HepG2 (cell line): Measurements from ENCODE around the gene PAPPA. TPM values are rescaled to one million over a fixed set of nuclear protein-coding genes. Genes with fewer than 3 reads are reported as not detected.

Experiments used
- ATAC-seq: fragments of 200-7000 bp; cut with Tn5 transposase; 3 replicates; pipeline ENCODE4 v1.9.1; 2020; ENCODE audit warnings: mild to moderate bottlenecking, moderate library complexity
- BruUV-seq: library from RNA; stranded (reverse); fragments of 400-500 nt; replicated peaks from 2 replicates; lab custom pipeline; 2021; lab: Mats Ljungman, UMichigan
- CTCF ChIA-PET: fragments of 300-600 bp; formaldehyde crosslinking; extraction: SDS; loops from one replicate; lab custom pipeline; 2021; ENCODE audit warnings: low total read pairs, inconsistent platforms, low intra/inter-chr PET ratio; lab: Yijun Ruan, JAX
- POLR2A ChIA-PET: fragments of 350-600 bp; sonication (Branson Sonifier 250); formaldehyde crosslinking; loops from one replicate; lab custom pipeline; 2020; ENCODE audit warnings: antibody characterized with exemption, inconsistent platforms; lab: Yijun Ruan, JAX
- DNase-seq: peaks from one replicate; pipeline ENCODE4 v3.0.0-alpha.2; 2015; ENCODE audit warnings: low spot score
- FAIRE-seq: peaks from 3 replicates; lab custom pipeline; 2011; peaks lifted over from hg19 to GRCh38; lab: Jason Lieb, UNC
- H2AFZ ChIP-seq: one replicate; pipeline ENCODE4 v1.6.1; 2011; ENCODE audit warnings: low read length, inconsistent platforms
- H3K27ac ChIP-seq: fragments of 300-600 bp; 3 replicates; pipeline ENCODE4 v1.8.0; 2011; ENCODE audit warnings: mixed run types, mild to moderate bottlenecking, mixed read lengths, low read length, inconsistent platforms; ENCODE audit not compliant: insufficient read depth; ENCODE audit errors: extremely low read length
- H3K27me3 ChIP-seq, 2 experiments: fragments of 200-600 bp in 1 of 2; 2 replicates in 1 of 2; 3 replicates in 1 of 2; pipeline versions ENCODE4 v1.6.0 to v1.8.0; 2011; ENCODE audit warnings: low read length in 2 of 2, mild to moderate bottlenecking in 2 of 2, moderate library complexity in 2 of 2, inconsistent platforms in 1 of 2; ENCODE audit not compliant: insufficient read depth in 2 of 2, control insufficient read depth in 1 of 2
- H3K36me3 ChIP-seq, 2 experiments: fragments of 200-600 bp in 1 of 2; replicated peaks in 1 of 2; 2 replicates in 1 of 2; 3 replicates in 1 of 2; pipeline versions ENCODE4 v1.5.1 to v1.8.0; 2011; ENCODE audit warnings: low read length in 2 of 2, inconsistent platforms in 1 of 2; ENCODE audit not compliant: insufficient read depth in 2 of 2, control insufficient read depth in 1 of 2
- H3K4me1 ChIP-seq: 2 replicates; pipeline ENCODE4 v1.5.1; 2012; ENCODE audit warnings: low read length, inconsistent platforms; ENCODE audit not compliant: insufficient read depth
- H3K4me2 ChIP-seq: 2 replicates; pipeline ENCODE4 v1.6.0; 2011; ENCODE audit warnings: low read depth, low read length, inconsistent platforms
- H3K4me3 ChIP-seq, 3 experiments: fragments of 200-600 bp in 1 of 3; sonication (generic), shearing (Covaris generic) in 1 of 3; replicated peaks in 1 of 3; 2 replicates each; pipeline ENCODE4 v1.5.1; 2011 to 2016; ENCODE audit warnings: low read length in 3 of 3, inconsistent platforms in 2 of 3, low read depth in 2 of 3, mild to moderate bottlenecking in 2 of 3, control low read depth in 1 of 3, mixed read lengths in 1 of 3; ENCODE audit not compliant: insufficient read depth in 1 of 3
- H3K79me2 ChIP-seq: one replicate; pipeline ENCODE4 v1.6.1; 2011; ENCODE audit warnings: low read length, inconsistent platforms; ENCODE audit not compliant: insufficient read depth
- H3K9ac ChIP-seq: 2 replicates; pipeline ENCODE4 v1.6.0; 2011; ENCODE audit warnings: mild to moderate bottlenecking, low read depth, low read length, inconsistent platforms; ENCODE audit not compliant: insufficient read depth
- H3K9me3 ChIP-seq: 2 replicates; pipeline ENCODE4 v1.5.1; 2012; ENCODE audit warnings: mild to moderate bottlenecking, low read length
- H4K20me1 ChIP-seq: 2 replicates; pipeline ENCODE4 v1.6.0; 2011; ENCODE audit warnings: inconsistent platforms, mild to moderate bottlenecking, low read length, moderate library complexity; ENCODE audit not compliant: insufficient read depth
- AHR ChIP-seq: IDR thresholded peaks from 2 replicates; pipeline ENCODE4 v1.6.1; 2018; ENCODE audit warnings: missing genetic modification reagents, missing compliant biosample characterization
- PAWR ChIP-seq: sonication (generic); formaldehyde crosslinking; IDR thresholded peaks from 2 replicates; pipeline ENCODE4 v1.4.0; 2020; ENCODE audit warnings: missing genetic modification reagents, mild to moderate bottlenecking, borderline replicate concordance
- RORA ChIP-seq: sonication (generic); formaldehyde crosslinking; IDR thresholded peaks from 2 replicates; pipeline ENCODE4 v1.5.0; 2020; ENCODE audit warnings: mild to moderate bottlenecking, missing genetic modification reagents, moderate library complexity
- ZNF24 ChIP-seq: fragments of 450-650 bp; IDR thresholded peaks from 2 replicates; pipeline ENCODE4 v1.6.1; 2017; ENCODE audit warnings: antibody characterized with exemption, mild to moderate bottlenecking
- ZNF615 ChIP-seq: sonication (generic); formaldehyde crosslinking; IDR thresholded peaks from 2 replicates; pipeline ENCODE4 v1.5.0; 2020; ENCODE audit warnings: mild to moderate bottlenecking, missing genetic modification reagents, borderline replicate concordance
- ZNF644 ChIP-seq: IDR thresholded peaks from 2 replicates; pipeline ENCODE4 v1.6.1; 2016; ENCODE audit warnings: low read depth
- WGBS: methylation state at CpG from one replicate; pipeline ENCODE4 v1.1.6; 2017; ENCODE audit warnings: low lambda C conversion rate; 5-methylcytosine and 5-hydroxymethylcytosine counted together
- in situ Hi-C: cut with HindIII; loops from 2 replicates; pipeline ENCODE4 v1.10.0; 2017; ENCODE audit warnings: low pct_unique_long_range_greater_than_20kb; ENCODE audit not compliant: extremely low pct_ligation_motif_present
- intact Hi-C: fragments of 100-400 bp; cut with micrococcal nuclease; formaldehyde crosslinking; loops from one replicate; pipeline ENCODE4 v1.10.0; 2022; ENCODE audit not compliant: unreplicated experiment
- polyA plus RNA-seq, 8 experiments: library from polyadenylated mRNA; depleted of rRNA in 3 of 8; stranded (reverse) in 7 of 8; unstranded in 1 of 8; fragments of >200 nt; fragmentation: Illumina TruSeq in 4 of 8; extraction: Trizol in 4 of 8; gene quantifications; 2 replicates each; pipeline versions ENCODE4 v1.2.1 to v1.2.3, GENCODE V29; 2011 to 2016; ENCODE audit warnings: low read depth in 4 of 8, missing spikeins in 1 of 8, mixed read lengths in 1 of 8; ENCODE audit not compliant: insufficient read depth in 1 of 8
- total RNA-seq, 5 experiments: library from RNA; depleted of rRNA; stranded (reverse); fragments of >200 nt; fragmentation: Illumina TruSeq; extraction: Trizol; gene quantifications; 2 replicates each; pipeline ENCODE4 v1.2.3, GENCODE V29; 2016; ENCODE audit warnings: low read depth in 1 of 5
- TF ChIP-seq, protein P1 (sequence below): sonication (generic); formaldehyde crosslinking; IDR thresholded peaks from 2 replicates; pipeline ENCODE4 v1.5.0; 2020; ENCODE audit warnings: mild to moderate bottlenecking, missing genetic modification reagents
- TF ChIP-seq, protein P2 (sequence below): sonication (generic); formaldehyde crosslinking; IDR thresholded peaks from 2 replicates; pipeline ENCODE4 v1.8.0; 2022; ENCODE audit warnings: missing genetic modification reagents, low read depth, mild to moderate bottlenecking, borderline replicate concordance
- TF ChIP-seq, protein P3 (sequence below): sonication (generic); formaldehyde crosslinking; conservative IDR thresholded peaks from 2 replicates; pipeline ENCODE4 v1.4.0; 2020; ENCODE audit warnings: missing genetic modification reagents

PAPPA gene
- total and polyA plus RNA-seq, 2 of the 13 experiments (the other 11 are each of a cell fraction or from before 2014, with no cell fraction given) = 0.09 to 0.11 TPM

DNA sequence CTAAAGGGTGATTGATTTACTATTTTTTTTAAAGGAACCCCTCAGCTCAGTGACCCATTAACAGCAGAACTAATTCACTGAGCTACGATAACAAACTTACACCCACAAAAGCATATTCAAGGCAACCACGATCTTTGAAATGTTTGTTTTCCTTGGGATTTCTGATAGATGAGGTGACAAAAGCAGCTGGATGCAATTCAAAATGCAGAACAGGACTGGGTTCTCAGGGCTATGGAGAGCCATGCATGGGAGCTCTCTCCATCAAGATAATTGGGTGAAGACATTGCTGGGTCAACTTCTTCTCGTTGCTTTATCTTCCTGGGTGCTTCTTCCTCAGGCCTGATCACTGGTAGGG, 60.1 kb downstream of the PAPPA start:
- no peak overlapping the region for H3K27ac ChIP-seq
- H3K79me2 ChIP-seq = no peaks in the 10 kb centered on the region
- ChIA-PET POLR2A (no interaction called here), CTCF (no interaction called here)
- no peaks in the 10 kb centered on the region; a peak in 1 of 5 replicates for H3K27me3 ChIP-seq
- H3K4me1 ChIP-seq = no peaks in the 10 kb centered on the region
- H2AFZ ChIP-seq = no peak overlapping the region
- no TSS peak for BruUV-seq
- intact Hi-C loops (no loop called here), in situ Hi-C loops (no loop called here)
- TF ChIP-seq, protein P1, sequence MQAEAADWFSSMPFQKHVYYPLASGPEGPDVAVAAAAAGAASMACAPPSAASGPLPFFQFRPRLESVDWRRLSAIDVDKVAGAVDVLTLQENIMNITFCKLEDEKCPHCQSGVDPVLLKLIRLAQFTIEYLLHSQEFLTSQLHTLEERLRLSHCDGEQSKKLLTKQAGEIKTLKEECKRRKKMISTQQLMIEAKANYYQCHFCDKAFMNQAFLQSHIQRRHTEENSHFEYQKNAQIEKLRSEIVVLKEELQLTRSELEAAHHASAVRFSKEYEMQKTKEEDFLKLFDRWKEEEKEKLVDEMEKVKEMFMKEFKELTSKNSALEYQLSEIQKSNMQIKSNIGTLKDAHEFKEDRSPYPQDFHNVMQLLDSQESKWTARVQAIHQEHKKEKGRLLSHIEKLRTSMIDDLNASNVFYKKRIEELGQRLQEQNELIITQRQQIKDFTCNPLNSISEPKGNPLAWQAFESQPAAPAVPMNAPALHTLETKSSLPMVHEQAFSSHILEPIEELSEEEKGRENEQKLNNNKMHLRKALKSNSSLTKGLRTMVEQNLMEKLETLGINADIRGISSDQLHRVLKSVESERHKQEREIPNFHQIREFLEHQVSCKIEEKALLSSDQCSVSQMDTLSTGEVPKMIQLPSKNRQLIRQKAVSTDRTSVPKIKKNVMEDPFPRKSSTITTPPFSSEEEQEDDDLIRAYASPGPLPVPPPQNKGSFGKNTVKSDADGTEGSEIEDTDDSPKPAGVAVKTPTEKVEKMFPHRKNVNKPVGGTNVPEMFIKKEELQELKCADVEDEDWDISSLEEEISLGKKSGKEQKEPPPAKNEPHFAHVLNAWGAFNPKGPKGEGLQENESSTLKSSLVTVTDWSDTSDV (CRISPR knock-in tag) = no peak
- TF ChIP-seq, protein P2, sequence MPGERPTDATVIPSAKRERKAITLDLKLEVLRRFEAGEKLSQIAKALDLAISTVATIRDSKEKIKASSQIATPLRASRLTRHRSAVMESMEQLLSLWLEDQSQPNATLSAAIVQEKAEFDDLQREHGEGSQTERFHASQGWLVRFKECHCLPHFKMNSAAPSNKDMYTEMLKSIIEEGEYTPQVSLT (CRISPR knock-in tag) = no peak
- TF ChIP-seq, protein P3, sequence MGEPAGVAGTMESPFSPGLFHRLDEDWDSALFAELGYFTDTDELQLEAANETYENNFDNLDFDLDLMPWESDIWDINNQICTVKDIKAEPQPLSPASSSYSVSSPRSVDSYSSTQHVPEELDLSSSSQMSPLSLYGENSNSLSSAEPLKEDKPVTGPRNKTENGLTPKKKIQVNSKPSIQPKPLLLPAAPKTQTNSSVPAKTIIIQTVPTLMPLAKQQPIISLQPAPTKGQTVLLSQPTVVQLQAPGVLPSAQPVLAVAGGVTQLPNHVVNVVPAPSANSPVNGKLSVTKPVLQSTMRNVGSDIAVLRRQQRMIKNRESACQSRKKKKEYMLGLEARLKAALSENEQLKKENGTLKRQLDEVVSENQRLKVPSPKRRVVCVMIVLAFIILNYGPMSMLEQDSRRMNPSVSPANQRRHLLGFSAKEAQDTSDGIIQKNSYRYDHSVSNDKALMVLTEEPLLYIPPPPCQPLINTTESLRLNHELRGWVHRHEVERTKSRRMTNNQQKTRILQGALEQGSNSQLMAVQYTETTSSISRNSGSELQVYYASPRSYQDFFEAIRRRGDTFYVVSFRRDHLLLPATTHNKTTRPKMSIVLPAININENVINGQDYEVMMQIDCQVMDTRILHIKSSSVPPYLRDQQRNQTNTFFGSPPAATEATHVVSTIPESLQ (CRISPR knock-in tag) = no peak
- no peak for TF ChIP-seq RORA (CRISPR knock-in tag)
- no peak for TF ChIP-seq ZNF644 (CRISPR knock-in tag)
- TF ChIP-seq AHR (CRISPR knock-in tag) = no peak
- TF ChIP-seq PAWR (CRISPR knock-in tag) = no peak
- TF ChIP-seq ZNF615 = no peak
- TF ChIP-seq ZNF24 = no peak
- H3K4me3 ChIP-seq = no peak overlapping the region
- no peaks in the 10 kb centered on the region for H3K9me3 ChIP-seq
- H3K9ac ChIP-seq = no peak overlapping the region
- 1% methylated on average over 3 of the region's 3 CpGs for WGBS
- no peak for DNase-seq
- no peak for ATAC-seq
- H3K36me3 ChIP-seq = no peaks in the 10 kb centered on the region
- H4K20me1 ChIP-seq = no peaks in the 10 kb centered on the region
- FAIRE-seq = no peak
- no peak overlapping the region for H3K4me2 ChIP-seq
